GM19240 (cell line): Measurements from ENCODE around the gene COLQ.
"Not testable (repeated sequence)": the region's sequence is repeated elsewhere in the genome, so short reads cannot be mapped to it uniquely, and the experiment has no call there.

ENCODE experiments used
- DNase-seq: peaks from one replicate; pipeline ENCODE4 v3.0.0; 2011; ENCODE audit warnings: low spot score; ENCODE audit not compliant: insufficient read length

Gene COLQ

DNA sequence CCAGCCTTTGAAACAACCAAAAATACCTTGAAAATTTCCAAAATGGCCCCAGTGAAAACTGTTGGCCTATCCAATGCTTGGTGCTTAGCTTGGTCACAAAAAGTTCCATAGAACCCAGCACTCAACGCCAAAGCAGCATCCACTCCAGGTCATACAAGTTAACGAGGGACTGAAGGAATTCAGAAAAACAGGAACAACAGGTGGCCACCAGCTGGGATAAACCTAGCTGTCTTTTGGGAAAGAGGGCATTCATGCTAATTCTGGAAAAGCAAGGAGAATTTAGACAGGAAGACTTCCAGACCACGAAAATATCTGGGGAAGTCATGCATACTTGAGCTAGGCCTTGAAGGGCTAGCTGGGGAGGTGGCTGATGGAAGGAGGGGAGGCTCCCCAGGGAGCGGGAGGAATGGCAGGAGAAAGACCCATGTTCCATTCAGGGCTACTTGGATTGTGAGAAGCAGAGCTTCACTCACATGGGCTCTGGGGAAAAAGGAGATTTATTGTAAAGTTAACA lies 28.6 kb downstream of the COLQ start:
- no peak for DNase-seq

- no peak for DNase-seq
Measured at GRCh38 chr3:15491143-15491542, 30.4 kb downstream of the COLQ start.

- DNase-seq: no peak
Measured at GRCh38 chr3:15490158-15490557, 31.3 kb downstream of the COLQ start.

- DNase-seq: no peak
Measured at GRCh38 chr3:15488002-15488401, 33.5 kb downstream of the COLQ start.

- DNase-seq: no peak
Measured at GRCh38 chr3:15486979-15487378, 34.5 kb downstream of the COLQ start.

GRCh38 chr3:15486020-15486419 lies 35.5 kb downstream of the COLQ start:
- DNase-seq: no peak

- DNase-seq: not testable (repeated sequence)
Measured at GRCh38 chr3:15484551-15484950, 37.0 kb downstream of the COLQ start.

DNA sequence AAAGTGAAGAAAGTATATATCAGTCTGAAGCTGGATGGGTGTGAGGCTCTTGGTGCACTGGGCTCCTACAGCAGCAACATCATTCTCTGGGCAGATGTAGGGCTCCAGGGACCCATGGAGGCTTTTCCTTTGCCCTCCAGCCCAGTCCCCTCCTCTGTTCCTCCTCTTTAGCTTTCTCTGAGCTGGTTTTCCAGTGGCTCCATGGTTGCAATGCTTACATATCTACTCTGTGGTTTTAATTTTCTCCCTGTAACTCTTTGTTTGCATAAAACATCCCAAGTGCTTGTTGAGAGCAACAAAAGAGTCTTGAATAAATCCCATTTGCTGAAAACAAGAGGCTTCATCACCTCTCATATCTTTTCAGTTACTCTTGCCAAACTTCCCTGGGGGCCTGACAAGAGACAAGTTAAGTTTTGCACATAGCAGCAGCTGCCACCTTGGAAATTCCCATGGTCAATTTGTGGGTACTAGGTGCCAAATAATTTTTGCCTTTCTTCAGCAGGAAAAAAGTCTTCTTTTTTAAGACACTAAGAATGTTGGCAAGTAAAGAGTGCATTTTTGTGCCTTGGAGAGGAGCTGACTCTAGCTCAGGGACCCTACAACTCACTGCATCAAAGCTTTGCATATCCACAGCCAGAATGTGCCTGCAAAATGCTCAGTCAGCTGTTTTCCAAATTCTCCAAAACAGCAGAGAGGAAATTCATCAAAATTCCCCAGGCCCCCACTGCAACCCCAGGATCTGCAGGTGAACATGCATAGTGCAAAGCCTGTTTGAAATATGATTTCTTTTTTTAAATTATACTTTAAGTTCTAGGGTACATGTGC lies 41.9 kb downstream of the COLQ start:
- DNase-seq: no peak

GRCh38 chr3:15478640-15478979 lies 42.9 kb downstream of the COLQ start:
- DNase-seq: no peak

DNA sequence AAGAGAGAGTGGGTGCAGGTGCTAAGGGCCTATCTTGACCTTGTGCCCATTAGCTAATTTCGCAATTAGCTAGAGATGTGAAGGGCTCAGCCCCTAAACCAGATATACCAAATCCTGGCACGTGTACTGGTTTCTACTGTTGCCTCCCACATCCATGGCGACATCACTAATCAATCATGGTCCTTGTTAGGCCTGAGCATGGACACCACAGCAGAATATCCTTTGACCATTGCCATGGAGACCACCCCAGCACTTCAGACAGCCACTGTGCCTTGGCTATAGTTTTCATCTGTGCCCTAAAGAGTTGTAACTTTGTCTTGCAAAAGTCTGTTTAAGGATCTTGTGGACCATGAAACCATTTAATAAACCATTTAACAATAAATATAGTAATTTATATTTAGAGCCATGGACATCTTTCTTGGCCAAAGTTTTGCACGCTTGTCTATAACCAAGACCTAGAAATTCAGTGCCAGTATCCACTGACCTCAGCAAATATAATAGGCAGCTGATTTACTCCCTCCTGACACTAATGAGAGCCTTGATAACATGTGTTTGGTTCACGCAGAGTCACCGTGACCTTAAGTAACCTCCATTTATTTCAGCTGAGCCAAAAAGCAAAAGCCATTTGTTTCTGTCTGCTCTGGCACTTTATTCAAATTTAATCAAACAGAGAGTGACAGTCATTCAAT lies 43.4 kb downstream of the COLQ start:
- DNase-seq: no peak

- DNase-seq: no peak
Measured at GRCh38 chr3:15476378-15476777, 45.1 kb downstream of the COLQ start.

GRCh38 chr3:15475161-15475560 lies 46.3 kb downstream of the COLQ start:
- no peak for DNase-seq

DNA sequence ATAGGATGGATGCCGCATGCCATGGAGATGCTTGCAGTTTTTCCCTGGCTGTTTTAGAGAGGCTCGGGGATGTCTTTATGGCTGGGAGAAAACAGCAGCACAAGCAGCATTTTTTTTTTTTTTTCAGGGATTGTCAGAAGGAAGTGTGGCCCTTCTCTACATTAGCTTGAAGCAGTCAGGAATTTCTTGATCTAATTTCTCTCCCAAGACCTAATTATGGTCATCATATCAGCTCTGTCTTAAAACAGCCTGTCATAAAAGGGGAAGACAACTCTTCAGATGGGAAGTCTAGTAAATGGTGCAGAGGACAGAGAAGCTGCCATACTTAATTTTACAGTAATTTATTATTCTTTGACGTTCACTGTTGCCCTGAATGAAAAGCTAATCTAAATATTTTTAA lies 49.6 kb downstream of the COLQ start:
- DNase-seq: no peak

- no peak for DNase-seq
Measured at GRCh38 chr3:15470849-15471248, 50.7 kb downstream of the COLQ start.

DNA sequence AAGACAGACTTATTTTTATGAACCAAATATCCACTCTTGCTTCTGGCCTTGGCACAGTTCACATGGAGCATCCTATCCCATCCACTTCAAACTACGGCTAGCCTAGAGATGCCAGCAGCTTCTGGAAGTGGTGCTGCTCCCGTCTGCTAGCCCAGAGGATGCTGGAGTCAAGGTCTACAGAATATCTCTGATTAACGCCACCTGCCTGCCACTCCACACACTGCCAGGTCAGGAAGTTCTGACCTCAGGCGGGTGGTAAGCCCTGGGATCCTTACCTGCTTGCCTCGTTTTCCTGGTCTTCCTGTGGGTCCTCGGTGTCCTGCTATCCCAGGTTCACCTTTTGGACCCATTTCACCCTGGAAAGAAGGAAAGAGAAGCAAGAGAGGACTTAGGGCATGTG lies 51.2 kb downstream of the COLQ start:
- no peak for DNase-seq

- no peak for DNase-seq
Measured at GRCh38 chr3:15467227-15468181, 54.0 kb downstream of the COLQ start.

DNA sequence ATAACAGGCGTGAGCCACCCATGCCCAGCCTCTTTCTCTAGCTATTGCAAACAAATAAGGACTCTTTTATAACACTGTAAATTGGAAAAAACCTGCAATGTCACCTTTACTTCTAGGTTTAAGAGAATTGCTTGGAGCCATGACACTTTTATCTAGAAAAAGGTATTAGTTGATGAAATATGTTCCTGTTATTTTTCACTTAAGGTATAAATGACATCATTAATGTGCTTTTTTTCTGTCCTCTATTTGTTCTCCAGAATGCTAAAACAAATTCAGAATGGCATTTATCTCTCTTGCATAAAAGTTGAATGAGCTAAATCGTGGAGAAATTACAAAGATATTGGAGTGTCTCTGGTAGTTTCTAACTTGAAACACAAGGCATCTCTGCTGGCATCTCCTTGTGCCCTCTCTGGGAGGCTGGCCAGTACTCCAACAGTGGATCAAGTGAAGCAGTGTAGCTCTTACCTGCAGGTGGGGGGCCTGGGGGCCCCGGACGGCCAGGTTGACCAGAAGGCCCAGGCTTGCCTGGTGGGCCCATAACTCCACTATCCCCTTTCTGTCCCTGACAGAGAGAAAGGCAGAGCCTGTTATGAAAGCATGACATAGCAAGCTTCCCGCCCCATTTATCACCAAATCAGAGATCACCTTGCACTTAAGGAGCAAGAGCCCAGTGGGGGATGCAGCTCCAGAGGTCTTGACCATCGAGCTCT lies 55.5 kb downstream of the COLQ start:
- DNase-seq: no peak

- DNase-seq: no peak
Measured at GRCh38 chr3:15462451-15462850, 59.1 kb downstream of the COLQ start.

GRCh38 chr3:15460891-15461531 lies 60.5 kb downstream of the COLQ start:
- DNase-seq: no peak

DNA sequence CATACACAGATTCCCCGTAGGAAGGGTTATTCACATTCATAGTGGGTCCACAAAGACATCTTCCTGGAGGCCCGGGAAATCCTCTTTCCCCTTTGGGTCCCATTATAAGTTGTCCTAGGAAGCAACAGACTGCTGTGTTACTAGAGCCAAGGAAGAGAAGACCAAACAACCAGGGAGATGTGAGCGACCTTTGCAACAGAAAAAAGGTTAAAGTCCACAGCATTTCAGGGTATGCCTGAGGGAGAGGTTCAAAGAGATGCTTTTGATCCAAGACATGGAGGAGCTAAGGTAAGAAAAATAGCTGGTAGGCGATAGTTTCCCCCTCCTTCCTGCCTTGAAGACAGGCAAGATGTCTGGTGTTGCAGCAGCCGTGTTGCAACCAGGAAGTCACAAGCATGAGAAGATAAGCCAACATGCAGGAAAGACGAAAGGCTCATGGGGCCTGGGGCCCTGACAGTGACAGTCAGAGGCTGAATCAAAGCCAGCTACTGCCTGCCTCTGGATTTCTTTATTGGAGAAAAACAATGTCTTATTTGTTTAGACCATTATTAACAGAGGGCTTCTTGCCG lies 63.2 kb downstream of the COLQ start:
- no peak for DNase-seq
